SK-N-SH (cell line): ENCODE data around the gene NTN5. TPM values are rescaled to one million over a fixed set of nuclear protein-coding genes. Genes with fewer than 3 reads are reported as not detected.
A peak's percentile ranks its signal among the peaks of the same experiment; 100 is the strongest.

ENCODE experiments used
- GABPA ChIP-seq: IDR thresholded peaks from 2 replicates; pipeline ENCODE4 v1.4.0; 2012; ENCODE audit warnings: low read depth, mild to moderate bottlenecking
- JUND ChIP-seq: IDR thresholded peaks from 2 replicates; pipeline ENCODE4 v1.4.0; 2012
- MXI1 ChIP-seq: IDR thresholded peaks from 2 replicates; pipeline ENCODE4 v1.6.1; 2012; ENCODE audit warnings: mild to moderate bottlenecking, low read depth, low read length, improper control_type of control experiment
- NFIC ChIP-seq: IDR thresholded peaks from 2 replicates; pipeline ENCODE4 v1.4.0; 2012; ENCODE audit warnings: borderline replicate concordance
- RAD21 ChIP-seq: IDR thresholded peaks from 2 replicates; pipeline ENCODE4 v1.6.1; 2012; ENCODE audit warnings: mild to moderate bottlenecking, low read length
- RCOR1 ChIP-seq: fragments of 150-350 bp; IDR thresholded peaks from 2 replicates; pipeline ENCODE4 v1.6.1; 2017; ENCODE audit warnings: antibody characterized with exemption, low read length
- RFX5 ChIP-seq: IDR thresholded peaks from 2 replicates; pipeline ENCODE4 v1.6.1; 2012; ENCODE audit warnings: mild to moderate bottlenecking, improper control_type of control experiment, low read length
- RXRA ChIP-seq: IDR thresholded peaks from 2 replicates; pipeline ENCODE4 v1.4.0; 2012; ENCODE audit warnings: low read depth, mild to moderate bottlenecking, borderline replicate concordance
- TAF1 ChIP-seq: IDR thresholded peaks from 2 replicates; pipeline ENCODE4 v1.6.1; 2012; ENCODE audit warnings: low read depth, mild to moderate bottlenecking, low read length, moderate library complexity, borderline replicate concordance
- TEAD4 ChIP-seq: IDR thresholded peaks from 2 replicates; pipeline ENCODE4 v1.4.0; 2012; ENCODE audit warnings: mild to moderate bottlenecking, borderline replicate concordance; ENCODE audit not compliant: insufficient read depth
- YY1 ChIP-seq: IDR thresholded peaks from 2 replicates; pipeline ENCODE4 v1.4.0; 2012; ENCODE audit warnings: low read depth, mild to moderate bottlenecking
- polyA plus RNA-seq, 3 experiments: library from polyadenylated mRNA; depleted of rRNA; stranded (reverse); fragments of >200 nt; gene quantifications; 2 replicates each; pipeline ENCODE4 v1.2.3, GENCODE V29; 2012
- TF ChIP-seq, protein P1 (sequence below): IDR thresholded peaks from 2 replicates; pipeline ENCODE4 v1.4.0; 2012; ENCODE audit warnings: low read depth, borderline replicate concordance
- TF ChIP-seq, protein P2 (sequence below): fragments of 200-600 bp; sonication (generic); IDR thresholded peaks from 2 replicates; pipeline ENCODE4 v1.6.1; 2017; ENCODE audit warnings: antibody characterized with exemption, mild to moderate bottlenecking, moderate library complexity
- TF ChIP-seq, protein P3 (sequence below): IDR thresholded peaks from 2 replicates; pipeline ENCODE4 v1.4.0; 2012; ENCODE audit warnings: low read depth
- TF ChIP-seq, protein P4 (sequence below): IDR thresholded peaks from 2 replicates; pipeline ENCODE4 v1.4.0; 2012; ENCODE audit warnings: low read depth, borderline replicate concordance
- TF ChIP-seq, protein P5 (sequence below): fragments of 150-350 bp; IDR thresholded peaks from 2 replicates; pipeline ENCODE4 v1.6.1; 2016; ENCODE audit warnings: mild to moderate bottlenecking, low read depth, low read length

NTN5 gene
- polyA plus RNA-seq, 1 of the 3 experiments (the other 2 are of a cell fraction) = 0.74 TPM

DNA sequence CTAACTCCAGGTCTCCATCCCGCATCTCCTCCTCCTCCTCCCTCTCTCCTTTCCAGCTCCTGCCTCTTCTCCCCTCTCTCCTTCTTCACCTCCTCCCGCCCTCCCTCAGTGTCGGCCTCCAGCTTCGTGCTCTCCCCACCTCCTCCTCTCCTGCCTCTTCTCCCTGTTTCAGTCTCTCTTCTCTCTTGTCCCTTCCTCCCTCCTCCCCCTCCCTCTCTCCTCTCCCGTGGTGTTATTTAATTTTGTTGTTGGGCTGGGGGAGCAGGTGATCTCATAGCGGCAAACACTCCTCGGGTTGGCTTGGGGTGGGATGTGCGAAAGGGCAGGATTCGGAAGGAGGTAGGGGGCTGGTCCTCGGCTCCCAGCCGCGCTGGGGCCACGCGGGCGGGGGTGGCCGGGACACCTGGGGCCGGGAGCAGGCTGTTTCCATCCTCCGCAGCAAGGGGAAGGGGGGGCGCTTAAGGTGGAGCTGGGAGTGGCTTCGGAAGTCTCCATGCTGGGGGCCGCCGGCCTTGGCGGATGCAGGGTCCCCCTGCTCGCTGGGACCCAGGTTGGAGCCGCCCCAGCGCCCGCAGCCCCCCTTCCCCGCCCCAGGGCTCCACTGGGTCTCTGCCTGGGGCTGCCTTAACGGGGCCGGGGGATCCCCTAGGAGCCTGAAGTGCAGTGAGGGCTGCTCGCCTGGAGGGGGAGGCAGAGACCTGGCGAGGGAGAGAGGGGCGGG, 26.7 kb downstream of the NTN5 start, which contains the start of gene CA11 (continued):
- TF ChIP-seq, protein P1, sequence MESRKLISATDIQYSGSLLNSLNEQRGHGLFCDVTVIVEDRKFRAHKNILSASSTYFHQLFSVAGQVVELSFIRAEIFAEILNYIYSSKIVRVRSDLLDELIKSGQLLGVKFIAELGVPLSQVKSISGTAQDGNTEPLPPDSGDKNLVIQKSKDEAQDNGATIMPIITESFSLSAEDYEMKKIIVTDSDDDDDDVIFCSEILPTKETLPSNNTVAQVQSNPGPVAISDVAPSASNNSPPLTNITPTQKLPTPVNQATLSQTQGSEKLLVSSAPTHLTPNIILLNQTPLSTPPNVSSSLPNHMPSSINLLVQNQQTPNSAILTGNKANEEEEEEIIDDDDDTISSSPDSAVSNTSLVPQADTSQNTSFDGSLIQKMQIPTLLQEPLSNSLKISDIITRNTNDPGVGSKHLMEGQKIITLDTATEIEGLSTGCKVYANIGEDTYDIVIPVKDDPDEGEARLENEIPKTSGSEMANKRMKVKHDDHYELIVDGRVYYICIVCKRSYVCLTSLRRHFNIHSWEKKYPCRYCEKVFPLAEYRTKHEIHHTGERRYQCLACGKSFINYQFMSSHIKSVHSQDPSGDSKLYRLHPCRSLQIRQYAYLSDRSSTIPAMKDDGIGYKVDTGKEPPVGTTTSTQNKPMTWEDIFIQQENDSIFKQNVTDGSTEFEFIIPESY = no peak
- TF ChIP-seq GABPA (no peak), RAD21 (peak; percentile 90), TEAD4 (no peak), MXI1 (peak; percentile 57; the same call in 1 of the 2 replicates), YY1 (no peak), RXRA (no peak), TAF1 (0 out of 2 replicates have a peak, but pooled peaks have one; percentile 31), RCOR1 (no peak), JUND (no peak), NFIC (no peak), RFX5 (no peak)
- TF ChIP-seq, protein P2, sequence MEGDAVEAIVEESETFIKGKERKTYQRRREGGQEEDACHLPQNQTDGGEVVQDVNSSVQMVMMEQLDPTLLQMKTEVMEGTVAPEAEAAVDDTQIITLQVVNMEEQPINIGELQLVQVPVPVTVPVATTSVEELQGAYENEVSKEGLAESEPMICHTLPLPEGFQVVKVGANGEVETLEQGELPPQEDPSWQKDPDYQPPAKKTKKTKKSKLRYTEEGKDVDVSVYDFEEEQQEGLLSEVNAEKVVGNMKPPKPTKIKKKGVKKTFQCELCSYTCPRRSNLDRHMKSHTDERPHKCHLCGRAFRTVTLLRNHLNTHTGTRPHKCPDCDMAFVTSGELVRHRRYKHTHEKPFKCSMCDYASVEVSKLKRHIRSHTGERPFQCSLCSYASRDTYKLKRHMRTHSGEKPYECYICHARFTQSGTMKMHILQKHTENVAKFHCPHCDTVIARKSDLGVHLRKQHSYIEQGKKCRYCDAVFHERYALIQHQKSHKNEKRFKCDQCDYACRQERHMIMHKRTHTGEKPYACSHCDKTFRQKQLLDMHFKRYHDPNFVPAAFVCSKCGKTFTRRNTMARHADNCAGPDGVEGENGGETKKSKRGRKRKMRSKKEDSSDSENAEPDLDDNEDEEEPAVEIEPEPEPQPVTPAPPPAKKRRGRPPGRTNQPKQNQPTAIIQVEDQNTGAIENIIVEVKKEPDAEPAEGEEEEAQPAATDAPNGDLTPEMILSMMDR = peak; percentile 76
- TF ChIP-seq, protein P3, sequence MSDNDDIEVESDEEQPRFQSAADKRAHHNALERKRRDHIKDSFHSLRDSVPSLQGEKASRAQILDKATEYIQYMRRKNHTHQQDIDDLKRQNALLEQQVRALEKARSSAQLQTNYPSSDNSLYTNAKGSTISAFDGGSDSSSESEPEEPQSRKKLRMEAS = peak; percentile 81; the same call in 1 of the 2 replicates
- TF ChIP-seq, protein P4, sequence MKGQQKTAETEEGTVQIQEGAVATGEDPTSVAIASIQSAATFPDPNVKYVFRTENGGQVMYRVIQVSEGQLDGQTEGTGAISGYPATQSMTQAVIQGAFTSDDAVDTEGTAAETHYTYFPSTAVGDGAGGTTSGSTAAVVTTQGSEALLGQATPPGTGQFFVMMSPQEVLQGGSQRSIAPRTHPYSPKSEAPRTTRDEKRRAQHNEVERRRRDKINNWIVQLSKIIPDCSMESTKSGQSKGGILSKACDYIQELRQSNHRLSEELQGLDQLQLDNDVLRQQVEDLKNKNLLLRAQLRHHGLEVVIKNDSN = no peak
- TF ChIP-seq, protein P5, sequence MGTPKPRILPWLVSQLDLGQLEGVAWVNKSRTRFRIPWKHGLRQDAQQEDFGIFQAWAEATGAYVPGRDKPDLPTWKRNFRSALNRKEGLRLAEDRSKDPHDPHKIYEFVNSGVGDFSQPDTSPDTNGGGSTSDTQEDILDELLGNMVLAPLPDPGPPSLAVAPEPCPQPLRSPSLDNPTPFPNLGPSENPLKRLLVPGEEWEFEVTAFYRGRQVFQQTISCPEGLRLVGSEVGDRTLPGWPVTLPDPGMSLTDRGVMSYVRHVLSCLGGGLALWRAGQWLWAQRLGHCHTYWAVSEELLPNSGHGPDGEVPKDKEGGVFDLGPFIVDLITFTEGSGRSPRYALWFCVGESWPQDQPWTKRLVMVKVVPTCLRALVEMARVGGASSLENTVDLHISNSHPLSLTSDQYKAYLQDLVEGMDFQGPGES = no peak
